Nucleus accumbens (tissue), 56 donors: ENCODE data around the gene ACAP3.

Experiments
- DNase-seq, 56 donors: peaks; one replicate each; lab custom pipeline; 2025; lab: John Stamatoyannopoulos, UW

Gene ACAP3

GRCh38 chr1:1291023-1291528 lies 16.7 kb downstream of the ACAP3 start:
- peak in 1 of 56 donors; percentile 23 for DNase-seq

GRCh38 chr1:1290238-1290731 lies 17.4 kb downstream of the ACAP3 start:
- peak in 3 of 56 donors; percentile 12 to 34 (median 25) for DNase-seq

- DNase-seq = no peak
Measured at GRCh38 chr1:1287288-1288110, 20.2 kb downstream of the ACAP3 start.

GRCh38 chr1:1286313-1287261 lies 21.1 kb downstream of the ACAP3 start:
- DNase-seq = no peak

- no peak for DNase-seq
Measured at GRCh38 chr1:1285611-1286311, 22.0 kb downstream of the ACAP3 start.

- no peak for DNase-seq
Measured at GRCh38 chr1:1285102-1285571, 22.6 kb downstream of the ACAP3 start.

- DNase-seq = no peak
Measured at GRCh38 chr1:1284221-1285101, 23.3 kb downstream of the ACAP3 start.

- DNase-seq = no peak
Measured at GRCh38 chr1:1283821-1284220, 23.9 kb downstream of the ACAP3 start.

- no peak for DNase-seq
Measured at GRCh38 chr1:1282998-1283397, 24.7 kb downstream of the ACAP3 start.

- DNase-seq = no peak
Measured at GRCh38 chr1:1281533-1282321, 26.0 kb downstream of the ACAP3 start.

GRCh38 chr1:1280782-1281481 lies 26.8 kb downstream of the ACAP3 start:
- no peak for DNase-seq

- DNase-seq = no peak
Measured at GRCh38 chr1:1279028-1279427, 28.7 kb downstream of the ACAP3 start.

GRCh38 chr1:1278620-1279019 lies 29.1 kb downstream of the ACAP3 start:
- no peak for DNase-seq

GRCh38 chr1:1275836-1276235 lies 31.9 kb downstream of the ACAP3 start:
- no peak for DNase-seq

- no peak for DNase-seq
Measured at GRCh38 chr1:1274931-1275431, 32.7 kb downstream of the ACAP3 start.

- DNase-seq = no peak
Measured at GRCh38 chr1:1274299-1274930, 33.3 kb downstream of the ACAP3 start.
